H9 (cell line): ENCODE data around the gene ASIC4. TPM values are rescaled to one million over a fixed set of nuclear protein-coding genes. Genes with fewer than 3 reads are reported as not detected.
A peak's percentile ranks its signal among the peaks of the same experiment; 100 is the strongest.

Experiments
- DNase-seq: peaks from one replicate; pipeline ENCODE4 v3.0.0-alpha.2; 2017
- H2AFZ ChIP-seq: one replicate; pipeline ENCODE4 v1.6.1; 2013; ENCODE audit warnings: mild to moderate bottlenecking, low read length, control low read depth, moderate library complexity
- H2AK5ac ChIP-seq: 2 replicates; pipeline ENCODE4 v1.6.1; 2013; ENCODE audit warnings: low read length, control low read depth, mixed read lengths; ENCODE audit not compliant: insufficient read length
- H2BK120ac ChIP-seq: one replicate; pipeline ENCODE4 v1.6.1; 2013; ENCODE audit warnings: low read depth, mild to moderate bottlenecking, low read length, control low read depth, inconsistent platforms; ENCODE audit not compliant: poor library complexity, severe bottlenecking
- H2BK12ac ChIP-seq: 2 replicates; pipeline ENCODE4 v1.6.1; 2013; ENCODE audit warnings: low read length, control low read depth, mixed read lengths, low read depth; ENCODE audit not compliant: insufficient read length
- H2BK15ac ChIP-seq: 2 replicates; pipeline ENCODE4 v1.6.1; 2013; ENCODE audit warnings: low read depth, low read length, control low read depth
- H2BK20ac ChIP-seq: one replicate; pipeline ENCODE4 v1.6.1; 2013; ENCODE audit warnings: low read depth, mild to moderate bottlenecking, low read length, control low read depth, inconsistent platforms; ENCODE audit not compliant: poor library complexity, severe bottlenecking
- H2BK5ac ChIP-seq: 2 replicates; pipeline ENCODE4 v1.6.1; 2013; ENCODE audit warnings: low read length, control low read depth, mixed read lengths; ENCODE audit not compliant: insufficient read length
- H3K14ac ChIP-seq: 2 replicates; pipeline ENCODE4 v1.6.1; 2013; ENCODE audit warnings: low read length, control low read depth; ENCODE audit not compliant: insufficient read depth
- H3K18ac ChIP-seq: 2 replicates; pipeline ENCODE4 v1.6.1; 2013; ENCODE audit warnings: low read depth, mild to moderate bottlenecking, mixed read lengths, low read length, control low read depth; ENCODE audit not compliant: insufficient read length
- H3K23ac ChIP-seq: 2 replicates; pipeline ENCODE4 v1.6.1; 2013; ENCODE audit warnings: low read length, control low read depth, mixed read lengths, low read depth; ENCODE audit not compliant: insufficient read length
- H3K23me2 ChIP-seq: 2 replicates; pipeline ENCODE4 v1.6.1; 2013; ENCODE audit warnings: low read depth, mild to moderate bottlenecking, mixed read lengths, low read length, control low read depth; ENCODE audit not compliant: insufficient read length, poor library complexity, severe bottlenecking
- H3K27ac ChIP-seq: 2 replicates; pipeline ENCODE4 v1.5.1; 2013; ENCODE audit warnings: low read length, control low read depth, mixed read lengths, low read depth; ENCODE audit not compliant: insufficient read length
- H3K27me3 ChIP-seq: 2 replicates; pipeline ENCODE4 v1.6.1; 2013; ENCODE audit warnings: low read length, control low read depth, inconsistent platforms; ENCODE audit not compliant: insufficient read depth
- H3K4ac ChIP-seq: 2 replicates; pipeline ENCODE4 v1.6.1; 2013; ENCODE audit warnings: low read depth, mild to moderate bottlenecking, control low read depth, inconsistent platforms, low read length, moderate library complexity
- H3K4me1 ChIP-seq: 2 replicates; pipeline ENCODE4 v1.6.1; 2013; ENCODE audit warnings: low read length, control low read depth, inconsistent platforms; ENCODE audit not compliant: insufficient read depth
- H3K4me2 ChIP-seq: 2 replicates; pipeline ENCODE4 v1.6.1; 2013; ENCODE audit warnings: low read length, control low read depth, mixed read lengths; ENCODE audit not compliant: insufficient read length, insufficient read depth
- H3K56ac ChIP-seq: 2 replicates; pipeline ENCODE4 v1.6.1; 2013; ENCODE audit warnings: low read depth, mild to moderate bottlenecking, mixed read lengths, low read length, control low read depth; ENCODE audit not compliant: insufficient read length
- H3K79me1 ChIP-seq: 2 replicates; pipeline ENCODE4 v1.6.1; 2013; ENCODE audit warnings: low read depth, mild to moderate bottlenecking, moderate library complexity, low read length, control low read depth, inconsistent platforms; ENCODE audit not compliant: insufficient read depth, poor library complexity, severe bottlenecking
- H3K79me2 ChIP-seq: 2 replicates; pipeline ENCODE4 v1.6.1; 2013; ENCODE audit warnings: low read length, control low read depth, inconsistent platforms; ENCODE audit not compliant: insufficient read depth
- H3K9ac ChIP-seq: 2 replicates; pipeline ENCODE4 v1.6.1; 2013; ENCODE audit warnings: low read length, control low read depth, mixed read lengths; ENCODE audit not compliant: insufficient read length; ENCODE audit errors: extremely low read depth
- H3K9me3 ChIP-seq: one replicate; pipeline ENCODE4 v1.6.1; 2013; ENCODE audit warnings: low read depth, low read length, inconsistent platforms; ENCODE audit not compliant: control insufficient read depth
- H3T11ph ChIP-seq: one replicate; pipeline ENCODE4 v1.6.1; 2013; ENCODE audit warnings: mild to moderate bottlenecking, low read length, control low read depth, inconsistent platforms
- H4K20me1 ChIP-seq: one replicate; pipeline ENCODE4 v1.6.1; 2013; ENCODE audit not compliant: control insufficient read depth, insufficient read length, insufficient read depth
- H4K5ac ChIP-seq: 2 replicates; pipeline ENCODE4 v1.6.1; 2013; ENCODE audit warnings: low read depth, mild to moderate bottlenecking, mixed read lengths, low read length, control low read depth; ENCODE audit not compliant: insufficient read length
- H4K8ac ChIP-seq: replicated peaks from 2 replicates; pipeline ENCODE4 v1.6.1; 2013; ENCODE audit warnings: low read length, control low read depth, mixed read lengths, low read depth; ENCODE audit not compliant: insufficient read length
- H4K91ac ChIP-seq: 2 replicates; pipeline ENCODE4 v1.6.1; 2013; ENCODE audit warnings: low read depth, mild to moderate bottlenecking, moderate library complexity, mixed read lengths, low read length, control low read depth; ENCODE audit not compliant: insufficient read length
- H3K27ac Mint-ChIP-seq, 3 experiments: 2 replicates in 2 of 3; 3 replicates in 1 of 3; pipeline ENCODE4 v1.8.0; 2020 to 2021; ENCODE audit warnings: mixed read lengths in 3 of 3, mild to moderate bottlenecking in 1 of 3, moderate library complexity in 1 of 3
- H3K27me3 Mint-ChIP-seq: 2 replicates; pipeline ENCODE4 v1.8.0; 2021; ENCODE audit warnings: low read depth, mild to moderate bottlenecking, moderate library complexity, mixed read lengths
- H3K36me3 Mint-ChIP-seq, 3 experiments: 2 replicates in 2 of 3; 3 replicates in 1 of 3; pipeline ENCODE4 v1.8.0; 2020 to 2021; ENCODE audit warnings: low read depth in 3 of 3, mixed read lengths in 3 of 3; ENCODE audit not compliant: insufficient read depth in 1 of 3
- H3K4me1 Mint-ChIP-seq, 2 experiments: 2 replicates each; pipeline ENCODE4 v1.8.0; 2020; ENCODE audit warnings: mixed read lengths in 2 of 2
- H3K4me3 Mint-ChIP-seq, 2 experiments: 2 replicates in 1 of 2; 3 replicates in 1 of 2; pipeline ENCODE4 v1.8.0; 2020 to 2021; ENCODE audit warnings: mild to moderate bottlenecking in 2 of 2, mixed read lengths in 2 of 2, moderate library complexity in 1 of 2
- H3K9me3 Mint-ChIP-seq, 2 experiments: 2 replicates in 1 of 2; 3 replicates in 1 of 2; pipeline ENCODE4 v1.8.0; 2020; ENCODE audit warnings: mild to moderate bottlenecking in 2 of 2, mixed read lengths in 2 of 2, moderate library complexity in 1 of 2
- WGBS: extraction: QIAGEN DNeasy Blood & Tissue Kit; methylation state at CpG from one replicate; pipeline ENCODE4 v1.1.7; 2013; ENCODE audit warnings: missing lambda C conversion rate, low lambda C conversion rate, mixed read lengths; ENCODE audit not compliant: insufficient read length; ENCODE audit errors: extremely low coverage; 5-methylcytosine and 5-hydroxymethylcytosine counted together
- total RNA-seq: library from RNA; stranded (reverse); gene quantifications from 2 replicates; pipeline ENCODE4 v1.2.1, GENCODE V29; 2021
- TF ChIP-seq, protein P1 (sequence below): fragments of 200-600 bp; sonication (generic); conservative IDR thresholded peaks from 3 replicates; pipeline ENCODE4 v1.8.0; 2021; ENCODE audit warnings: antibody characterized with exemption, mild to moderate bottlenecking

ASIC4 gene
- total RNA-seq, 1 experiment from 2014 or later = 0.37 TPM

DNA sequence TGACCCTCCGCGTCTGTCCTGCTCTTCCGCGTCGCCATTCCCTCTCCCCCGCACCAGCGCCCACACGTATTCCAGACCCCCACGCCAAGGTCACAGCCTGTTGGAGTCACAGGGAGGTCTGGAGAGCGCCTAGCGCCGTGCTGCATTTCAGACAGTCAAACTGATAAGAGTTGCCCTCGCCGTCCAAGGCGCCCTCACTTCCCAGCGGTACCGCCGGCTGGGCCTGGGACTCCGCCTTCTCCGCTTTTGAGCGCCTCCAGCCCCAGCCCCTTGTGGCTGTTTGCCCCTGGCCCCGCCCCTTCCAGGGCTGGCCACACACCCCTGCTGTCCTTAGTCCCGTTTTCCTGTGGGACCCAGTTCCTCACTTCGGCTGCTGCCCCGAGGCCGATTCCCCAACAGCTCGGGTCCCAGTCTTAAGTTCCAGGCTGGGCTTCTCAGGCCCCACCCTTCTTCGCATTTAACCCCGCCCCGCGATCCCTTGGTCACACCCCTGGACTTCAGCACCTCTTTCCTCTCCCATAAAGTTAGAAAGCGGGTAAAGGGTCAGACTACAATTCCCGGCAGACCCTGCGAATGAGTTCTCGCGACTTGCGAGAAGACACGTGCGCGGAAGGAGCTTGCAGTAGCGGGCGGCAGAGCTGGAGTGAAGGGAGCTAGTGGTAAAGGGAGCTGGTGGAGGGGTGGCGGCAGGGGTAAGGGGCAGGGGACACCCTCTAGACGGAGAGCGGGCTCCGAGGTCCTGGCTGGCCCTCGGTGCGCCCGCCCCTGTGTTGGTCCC is 15.8 kb upstream of the ASIC4 start, which contains the start of gene GMPPA:
GMPPA (plus strand) TSS at position 612 of the 778 bp plus-strand sequence. CDS start 1,085 bp downstream, outside the sequence.
- H4K5ac ChIP-seq = no peak within 1 kb of the TSS
- H2AK5ac ChIP-seq = no peak within 1 kb of the TSS
- H2BK20ac ChIP-seq = no peak within 1 kb of the TSS
- no peak within 1 kb of the TSS for H3K27ac ChIP-seq
- no peaks in the 10 kb centered on the region for H3K79me2 ChIP-seq
- H3K23ac ChIP-seq = no peak within 1 kb of the TSS
- H3K4me1 ChIP-seq = peaks cover 12% of the 10 kb centered on the region; the same call in 1 of the 2 replicates
- H3K27ac Mint-ChIP-seq = peak within 1 kb of the TSS; percentile 83 to 94 (median 93); a peak in 6 of 7 replicates
- WGBS = no CpG with 5 or more reads among the region's 49 CpGs
- H3K9me3 ChIP-seq = no peaks in the 10 kb centered on the region
- no peak within 1 kb of the TSS for H2BK5ac ChIP-seq
- H2BK120ac ChIP-seq = no peak within 1 kb of the TSS
- no peak within 1 kb of the TSS for H2AFZ ChIP-seq
- TF ChIP-seq, protein P1, sequence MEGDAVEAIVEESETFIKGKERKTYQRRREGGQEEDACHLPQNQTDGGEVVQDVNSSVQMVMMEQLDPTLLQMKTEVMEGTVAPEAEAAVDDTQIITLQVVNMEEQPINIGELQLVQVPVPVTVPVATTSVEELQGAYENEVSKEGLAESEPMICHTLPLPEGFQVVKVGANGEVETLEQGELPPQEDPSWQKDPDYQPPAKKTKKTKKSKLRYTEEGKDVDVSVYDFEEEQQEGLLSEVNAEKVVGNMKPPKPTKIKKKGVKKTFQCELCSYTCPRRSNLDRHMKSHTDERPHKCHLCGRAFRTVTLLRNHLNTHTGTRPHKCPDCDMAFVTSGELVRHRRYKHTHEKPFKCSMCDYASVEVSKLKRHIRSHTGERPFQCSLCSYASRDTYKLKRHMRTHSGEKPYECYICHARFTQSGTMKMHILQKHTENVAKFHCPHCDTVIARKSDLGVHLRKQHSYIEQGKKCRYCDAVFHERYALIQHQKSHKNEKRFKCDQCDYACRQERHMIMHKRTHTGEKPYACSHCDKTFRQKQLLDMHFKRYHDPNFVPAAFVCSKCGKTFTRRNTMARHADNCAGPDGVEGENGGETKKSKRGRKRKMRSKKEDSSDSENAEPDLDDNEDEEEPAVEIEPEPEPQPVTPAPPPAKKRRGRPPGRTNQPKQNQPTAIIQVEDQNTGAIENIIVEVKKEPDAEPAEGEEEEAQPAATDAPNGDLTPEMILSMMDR = no peak
- peaks cover 43% of the 10 kb centered on the region for H3K27me3 Mint-ChIP-seq
- H3K56ac ChIP-seq = no peak within 1 kb of the TSS
- H3K27me3 ChIP-seq = peaks cover 15% of the 10 kb centered on the region; the same call in 1 of the 2 replicates
- H3K14ac ChIP-seq = no peak within 1 kb of the TSS
- peaks cover 36 to 52% of the 10 kb centered on the region in 2 experiments for H3K4me1 Mint-ChIP-seq
- H3K4me3 Mint-ChIP-seq = peak within 1 kb of the TSS; percentile 81 to 96
- peaks cover 5% of the 10 kb centered on the region for H4K20me1 ChIP-seq
- no peak within 1 kb of the TSS for H3K4ac ChIP-seq
- H3K79me1 ChIP-seq = no peaks in the 10 kb centered on the region
- H3K4me2 ChIP-seq = peak within 1 kb of the TSS; percentile 85
- H4K8ac ChIP-seq = no peak within 1 kb of the TSS
- H3K36me3 Mint-ChIP-seq = peaks cover under 1 to 3% (median 2%) of the 10 kb centered on the region in 3 experiments; a peak in 6 of 7 replicates
- no peak within 1 kb of the TSS for H2BK15ac ChIP-seq
- peaks cover 24% of the 10 kb centered on the region for H3K23me2 ChIP-seq
- peak within 1 kb of the TSS; percentile 74 for H3K9ac ChIP-seq
- H3K18ac ChIP-seq = no peak within 1 kb of the TSS
- no peak within 1 kb of the TSS for H2BK12ac ChIP-seq
- no peaks in the 10 kb centered on the region; a peak in 1 of 5 replicates for H3K9me3 Mint-ChIP-seq
- peak; percentile 99 for DNase-seq
- H3T11ph ChIP-seq = no peak within 1 kb of the TSS
- H4K91ac ChIP-seq = no peak within 1 kb of the TSS
